HG02759 (cell line): ENCODE data around the gene MYO1C.
"Not testable (repeated sequence)": the region's sequence is repeated elsewhere in the genome, so short reads cannot be mapped to it uniquely, and the experiment has no call there.

Experiments used
- ATAC-seq: cut with Tn5 transposase; IDR thresholded peaks from one replicate; pipeline ENCODE4 v1.9.1; 2021; ENCODE audit warnings: mild to moderate bottlenecking, moderate library complexity; ENCODE audit not compliant: unreplicated experiment

The MYO1C gene

GRCh38 chr17:1508709-1509108, 16.2 kb upstream of the MYO1C start:
- ATAC-seq = not testable (repeated sequence)

- ATAC-seq = no peak
Measured at GRCh38 chr17:1506649-1507267, 14.3 kb upstream of the MYO1C start.

GRCh38 chr17:1505586-1505985, 13.1 kb upstream of the MYO1C start:
- no peak for ATAC-seq

GRCh38 chr17:1504866-1505265, 12.4 kb upstream of the MYO1C start:
- ATAC-seq = no peak

- no peak for ATAC-seq
Measured at GRCh38 chr17:1503699-1504098, 11.2 kb upstream of the MYO1C start.

GRCh38 chr17:1498869-1499268, 6.4 kb upstream of the MYO1C start:
- no peak for ATAC-seq

GRCh38 chr17:1498233-1498632, 5.7 kb upstream of the MYO1C start:
- ATAC-seq = no peak

- no peak for ATAC-seq
Measured at GRCh38 chr17:1497831-1498230, 5.3 kb upstream of the MYO1C start.

GRCh38 chr17:1496869-1497268, 4.4 kb upstream of the MYO1C start:
- ATAC-seq = no peak

- ATAC-seq = no peak
Measured at GRCh38 chr17:1495265-1495989, 2.9 kb upstream of the MYO1C start.

- ATAC-seq = no peak
Measured at GRCh38 chr17:1494736-1495253, 2.3 kb upstream of the MYO1C start.

- no peak for ATAC-seq
Measured at GRCh38 chr17:1494203-1494602, 1.7 kb upstream of the MYO1C start.

GRCh38 chr17:1493291-1493980, 950 bp upstream of the MYO1C start:
- ATAC-seq = no peak

- ATAC-seq = peak; percentile 50
Measured at GRCh38 chr17:1491443-1492248, 840 bp downstream of the MYO1C start.

GRCh38 chr17:1490643-1491442, 1.6 kb downstream of the MYO1C start:
- ATAC-seq = peak; percentile 62

- no peak for ATAC-seq
Measured at GRCh38 chr17:1488826-1489270, 3.6 kb downstream of the MYO1C start.

GRCh38 chr17:1487939-1488825, 4.3 kb downstream of the MYO1C start:
- peak; percentile 26 for ATAC-seq

GRCh38 chr17:1486802-1487695, 5.4 kb downstream of the MYO1C start:
- ATAC-seq = no peak
